Activated CD4-positive, alpha-beta T cell treated with anti-CD3 and anti-CD28 coated beads, Interleukin-10, Interleukin-2, amounts not matched to agents 100 ng/mL and 50 ng/mL, durations not matched to agents 16 hours and 8 hours (primary cell): ENCODE results near the gene P2RX2.

Experiments used
- DNase-seq: peaks from one replicate; pipeline ENCODE4 v3.0.0-alpha.2; 2020

The P2RX2 gene

DNA sequence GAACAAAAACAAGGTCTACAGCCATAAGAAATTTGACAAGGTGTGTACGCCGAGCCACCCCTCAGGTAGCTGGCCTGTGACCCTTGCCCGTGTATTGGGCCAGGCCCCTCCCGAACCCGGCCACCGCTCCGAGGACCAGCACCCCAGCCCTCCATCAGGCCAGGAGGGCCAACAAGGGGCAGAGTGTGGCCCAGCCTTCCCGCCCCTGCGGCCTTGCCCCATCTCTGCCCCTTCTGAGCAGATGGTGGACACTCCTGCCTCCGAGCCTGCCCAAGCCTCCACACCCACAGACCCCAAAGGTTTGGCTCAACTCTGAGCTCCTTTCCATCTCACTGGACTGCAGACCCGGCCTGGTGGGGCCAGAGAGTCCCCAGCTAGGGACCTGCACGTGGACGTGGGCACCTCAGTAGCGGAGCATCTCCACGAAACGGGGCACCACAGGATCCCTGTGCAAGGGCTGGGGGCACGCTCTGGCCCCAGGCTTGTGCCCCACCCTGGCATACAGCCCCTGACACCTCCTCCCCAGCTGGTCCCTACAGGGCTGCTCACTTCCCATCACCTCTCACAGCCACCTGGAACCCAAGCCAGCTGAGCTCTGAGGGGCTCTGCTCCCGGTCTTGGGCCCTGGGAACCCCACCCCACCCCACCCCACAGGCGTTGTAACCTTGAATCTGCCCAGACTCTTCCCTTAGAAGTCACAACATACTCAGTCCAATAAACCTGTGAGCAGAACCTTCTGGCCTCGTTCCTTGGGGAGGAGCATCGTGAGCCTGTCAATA is 3.3 kb downstream of the P2RX2 start:
- DNase-seq: no peak

DNA sequence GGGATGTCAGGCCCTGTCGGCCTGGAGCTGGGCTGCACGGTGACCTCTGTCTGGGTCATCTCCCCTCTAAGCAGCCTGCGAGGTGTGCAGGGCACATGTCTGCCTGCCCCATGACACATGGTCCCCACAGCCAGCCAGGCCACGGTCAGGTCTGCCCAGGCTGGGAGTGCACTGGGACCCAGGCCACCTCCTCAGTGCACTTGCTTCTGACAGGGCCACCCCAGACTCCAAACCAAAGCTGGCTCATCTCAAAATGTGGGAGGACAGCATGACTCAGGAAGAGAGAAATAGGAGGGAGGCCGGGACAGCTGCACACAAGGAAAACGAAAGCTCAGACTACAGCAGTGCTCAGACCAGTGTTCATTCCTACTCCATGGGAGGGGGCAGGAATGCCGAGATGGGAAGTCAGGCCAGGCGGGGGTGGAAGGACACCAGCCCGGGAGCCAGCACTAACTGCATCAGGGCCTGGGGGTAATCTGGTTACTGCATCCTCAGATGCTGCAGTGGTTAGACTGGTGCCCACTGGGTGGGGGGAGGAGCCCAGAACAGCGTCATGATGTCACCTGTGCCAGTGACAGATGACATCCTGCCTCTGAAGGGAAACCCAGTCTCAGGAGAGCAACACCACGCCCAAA is 4.0 kb downstream of the P2RX2 start:
- DNase-seq: peak; percentile 21

DNA sequence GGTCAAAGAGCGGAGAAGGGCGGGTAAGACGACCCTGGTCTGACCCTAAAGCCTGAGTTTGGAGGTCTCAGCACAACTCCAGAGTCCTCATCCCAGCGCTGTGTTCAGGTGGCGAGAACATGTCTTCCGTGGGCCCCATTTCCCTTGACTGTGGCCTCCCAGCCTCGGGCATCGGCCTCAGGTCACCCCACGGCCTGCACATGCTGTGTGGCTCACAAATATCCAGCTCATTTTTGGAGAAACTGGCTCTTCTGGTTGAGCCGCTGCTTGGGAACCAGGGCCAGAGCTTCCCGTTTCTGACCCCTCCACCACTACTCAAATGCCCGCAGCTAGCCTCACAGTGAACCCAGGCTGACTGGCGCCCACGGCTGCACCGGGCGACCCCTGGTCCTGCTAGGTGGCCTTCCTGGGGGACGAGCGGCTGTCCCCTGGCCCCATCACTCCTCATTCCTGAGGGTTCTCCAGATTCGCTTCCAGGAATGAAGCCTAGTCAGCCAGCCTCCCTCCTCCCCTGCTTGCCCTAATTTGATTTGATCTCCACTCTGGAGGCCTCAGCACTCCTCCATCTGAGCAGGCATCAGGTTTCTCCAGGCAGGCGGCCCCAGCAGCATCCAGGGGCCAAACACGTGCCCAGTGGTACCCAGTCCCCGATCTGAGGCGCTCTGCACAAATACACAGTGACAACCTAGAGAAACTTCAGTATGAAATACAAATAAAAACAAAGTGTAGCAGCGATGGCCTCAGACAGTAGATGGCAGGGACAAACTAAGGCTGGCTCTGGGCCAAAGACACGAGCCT is 4.7 kb downstream of the P2RX2 start:
- no peak for DNase-seq

DNA sequence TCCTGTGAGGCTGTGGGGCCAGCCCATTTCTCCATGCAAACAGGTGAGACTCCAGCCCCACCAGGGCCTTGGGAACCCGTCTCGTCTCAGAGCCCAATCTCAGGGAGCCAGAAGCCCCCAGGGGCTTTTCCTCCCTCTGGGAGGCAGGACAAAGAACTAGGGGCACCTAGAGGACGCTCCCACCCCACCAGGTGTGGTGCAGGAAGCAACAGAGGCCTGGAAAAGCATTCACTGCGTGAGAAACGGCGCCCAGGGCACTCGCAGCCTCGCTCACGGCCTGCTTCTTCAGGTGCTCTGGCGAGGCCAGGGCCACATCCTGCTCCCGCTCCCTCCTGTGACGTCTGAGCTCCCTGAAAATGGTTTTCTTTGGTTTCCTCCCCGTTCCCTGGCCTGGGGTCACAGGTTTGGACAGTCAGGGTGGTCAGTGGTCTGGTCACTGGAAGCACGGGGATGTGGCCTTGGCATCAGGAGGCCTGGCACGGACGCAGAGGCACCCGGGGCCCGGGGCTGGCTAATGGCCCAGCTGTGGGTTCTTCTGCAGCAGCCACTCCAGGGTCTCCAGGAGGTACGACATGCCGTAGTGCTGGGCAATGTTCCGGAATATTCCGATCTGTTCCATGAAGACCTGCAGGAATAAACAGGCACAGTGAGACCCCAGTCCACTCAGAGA is 5.7 kb downstream of the P2RX2 start:
- DNase-seq: no peak

DNA sequence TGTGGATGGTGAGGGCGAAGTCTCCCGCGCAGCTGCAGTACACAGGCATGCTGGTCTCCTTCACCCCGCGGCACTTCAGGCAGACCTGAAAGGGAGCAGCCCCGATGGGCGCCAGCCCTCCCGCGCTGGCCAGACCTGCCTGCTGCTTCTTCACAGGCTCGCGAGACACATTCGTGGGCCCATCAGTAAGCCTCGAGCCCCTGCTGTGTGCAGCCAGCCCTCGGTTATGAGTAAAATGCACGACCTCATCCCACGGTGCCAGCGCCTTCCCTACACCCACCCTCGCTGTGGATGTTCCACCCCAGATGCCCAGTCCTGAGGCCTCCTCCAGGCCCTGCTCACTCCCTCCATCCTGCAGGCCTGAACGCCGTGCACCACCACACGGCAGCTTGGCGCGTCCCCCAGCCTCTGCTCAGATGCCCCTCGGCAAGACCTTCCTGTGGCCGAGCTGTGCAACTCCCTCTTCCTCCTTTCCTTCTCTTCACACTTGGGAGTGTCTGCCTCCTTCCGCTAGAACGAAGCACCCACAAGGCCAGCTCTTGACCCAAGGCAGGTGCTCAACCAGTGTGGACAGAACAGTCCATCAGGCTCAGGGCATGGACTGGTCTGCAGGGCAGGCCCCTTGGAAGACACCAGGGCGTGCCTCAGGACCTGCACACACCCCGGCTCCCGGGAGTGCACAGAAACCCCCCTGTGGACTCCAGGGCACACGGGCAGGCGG is 6.5 kb downstream of the P2RX2 start:
- DNase-seq: no peak

DNA sequence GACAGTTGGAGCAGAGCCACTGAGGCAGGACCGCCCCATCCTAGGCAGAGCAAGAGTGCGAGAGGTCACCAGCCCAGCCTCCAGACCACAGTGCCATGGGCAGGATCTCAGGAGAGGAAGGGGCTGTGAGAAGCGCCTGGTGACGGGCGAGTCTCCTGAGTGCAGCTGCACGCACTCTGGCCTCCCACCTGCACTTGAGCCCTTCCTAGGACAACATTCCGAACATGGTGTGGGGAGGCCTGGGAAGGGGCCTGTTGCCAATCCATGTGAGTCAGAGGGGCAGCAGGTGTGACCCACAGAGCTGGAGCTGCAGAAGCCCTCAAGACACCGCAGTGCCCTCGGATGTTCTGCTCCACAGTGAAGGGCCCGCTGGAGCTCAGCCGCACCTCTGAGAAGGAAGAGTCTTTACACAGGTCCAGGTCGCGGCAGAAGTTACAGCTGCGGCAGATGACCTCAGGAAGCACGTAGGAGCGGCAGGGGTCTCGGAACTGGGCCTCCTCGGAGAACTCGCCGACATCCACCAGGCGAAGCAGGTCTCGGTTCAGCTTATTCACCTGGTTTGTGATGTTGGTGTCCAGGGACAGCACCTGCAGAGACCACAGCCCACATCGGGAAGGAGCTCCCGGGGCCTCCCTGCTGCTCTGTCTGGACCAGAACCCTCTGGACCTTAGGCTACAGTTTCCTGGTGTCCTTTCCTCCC is 7.3 kb downstream of the P2RX2 start:
- no peak for DNase-seq

DNA sequence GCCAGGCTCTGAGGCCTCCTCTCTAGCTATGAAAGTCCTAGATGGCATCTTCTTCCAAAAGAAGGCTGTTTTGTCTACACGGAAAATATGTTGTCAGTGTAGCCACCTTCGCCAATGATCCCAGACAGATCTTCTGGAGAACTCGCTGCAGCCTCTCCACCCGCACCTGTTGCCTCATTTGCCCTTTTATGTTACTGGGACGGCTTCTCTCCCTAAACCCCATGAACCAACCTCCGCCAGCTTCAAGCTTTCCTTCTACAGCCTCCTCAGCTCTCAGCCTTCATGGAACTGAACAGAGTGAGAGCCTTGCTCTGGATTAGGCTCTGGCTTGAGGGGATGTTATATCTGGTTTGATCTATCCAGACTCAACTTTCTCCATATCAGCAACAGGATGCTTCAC is 10.8 kb downstream of the P2RX2 start:
- no peak for DNase-seq

DNA sequence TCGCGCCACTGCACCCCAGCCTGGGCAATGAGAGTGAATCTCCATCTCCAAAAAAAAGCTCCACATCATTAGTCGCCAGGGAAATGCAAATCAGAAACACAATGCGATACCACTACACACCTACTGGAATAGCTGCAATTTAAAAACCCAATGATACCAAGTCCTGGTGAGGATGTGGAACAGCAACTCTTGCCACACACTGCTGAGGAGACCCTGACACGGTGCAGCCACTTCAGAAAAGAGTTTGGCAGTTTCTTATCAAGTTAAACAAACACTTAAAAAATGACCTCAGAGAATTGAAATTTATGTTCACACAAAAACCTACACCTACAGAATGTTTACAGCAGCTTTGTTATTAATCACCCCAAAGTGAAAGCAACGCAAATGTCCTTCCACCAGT is 12.1 kb downstream of the P2RX2 start:
- DNase-seq: no peak

DNA sequence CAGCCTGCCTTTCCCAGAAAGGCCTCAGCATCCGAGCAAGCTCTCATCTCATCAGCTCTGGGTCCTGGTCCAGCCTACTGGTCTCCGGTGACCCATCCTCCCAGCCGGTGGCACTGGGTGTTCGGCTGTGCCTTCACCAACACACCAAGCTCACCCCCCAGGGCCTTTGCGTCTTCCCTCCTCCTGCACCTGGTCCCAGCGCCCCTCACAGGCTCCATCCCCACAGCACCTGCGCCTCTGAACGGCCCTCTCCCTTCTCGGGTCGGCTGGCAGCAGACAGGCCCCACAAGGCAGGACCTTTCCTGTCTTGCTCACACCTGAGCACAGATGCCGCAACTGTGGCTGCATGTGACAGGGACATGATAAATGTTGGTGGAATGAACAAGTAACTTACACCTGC is 13.1 kb downstream of the P2RX2 start:
- no peak for DNase-seq

DNA sequence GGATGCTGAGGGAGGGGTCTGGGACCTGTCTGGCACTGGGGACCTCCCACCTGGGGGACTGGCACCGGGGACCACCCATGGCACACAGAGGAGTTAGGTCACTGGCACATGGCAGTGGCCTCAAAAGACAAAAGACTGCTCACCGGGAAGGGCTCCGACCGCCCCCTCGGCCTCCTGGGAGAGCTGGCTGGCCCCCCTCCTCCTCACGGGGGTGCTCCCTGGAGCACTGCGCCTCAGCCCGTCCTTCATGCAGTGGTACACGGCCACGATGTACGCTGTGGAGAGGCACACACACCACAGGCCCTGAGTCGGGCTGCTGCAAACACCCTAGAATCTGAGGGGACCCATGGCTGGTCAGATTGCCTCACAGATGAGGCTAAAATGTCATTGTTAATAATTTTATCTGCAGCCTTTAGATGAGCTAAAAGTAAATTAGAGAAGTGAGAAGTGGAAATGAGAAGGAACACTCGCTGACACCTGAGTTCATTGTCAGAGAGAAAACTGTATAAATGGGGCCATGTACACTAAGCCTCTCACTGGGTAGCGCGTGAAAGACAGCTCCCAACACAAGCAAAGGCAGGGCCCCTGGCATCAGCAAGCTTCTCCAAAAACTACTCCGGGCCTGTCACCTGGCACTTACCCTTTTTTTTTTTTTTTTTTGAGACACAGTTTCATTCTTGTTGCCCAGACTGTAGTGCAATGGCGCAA is 14.1 kb downstream of the P2RX2 start:
- no peak for DNase-seq

DNA sequence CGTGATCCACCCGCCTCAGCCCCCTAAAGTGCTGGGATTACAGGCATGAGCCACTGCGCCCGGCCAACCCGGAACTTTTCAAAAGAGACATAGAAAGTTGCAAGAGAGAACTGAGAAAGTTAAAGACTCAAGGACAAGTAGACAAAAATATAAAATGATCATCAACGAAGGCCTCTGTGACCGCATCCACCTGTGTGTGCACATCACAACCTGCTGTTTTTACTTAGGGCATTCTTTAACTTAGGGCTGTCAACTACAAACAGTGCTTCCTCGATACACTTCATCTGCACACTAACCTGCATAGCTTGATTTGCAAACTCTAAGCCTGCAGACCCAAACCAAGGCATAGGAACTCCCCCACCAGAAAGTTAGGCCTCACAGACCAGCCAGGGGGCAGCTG is 14.8 kb downstream of the P2RX2 start:
- no peak for DNase-seq

DNA sequence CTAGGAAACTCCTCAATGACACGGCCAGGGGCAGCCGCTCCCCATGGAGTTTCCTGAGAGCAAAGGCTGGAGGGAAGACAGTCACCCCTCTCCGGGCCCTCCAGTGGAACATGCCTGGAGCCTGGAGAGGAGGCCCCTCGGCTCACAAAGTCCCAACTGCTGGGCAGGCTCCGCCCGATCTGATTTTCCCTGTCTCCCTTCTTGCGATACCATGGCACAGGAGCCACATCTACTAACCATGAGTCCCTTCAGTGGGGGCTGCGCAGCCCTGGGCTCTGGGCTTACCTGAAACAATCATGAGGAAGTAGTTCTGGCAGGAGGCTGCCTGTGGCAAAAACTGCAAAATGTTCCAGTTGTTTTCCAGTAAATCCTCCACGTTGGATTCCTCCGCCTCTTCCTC is 15.3 kb downstream of the P2RX2 start:
- no peak for DNase-seq

DNA sequence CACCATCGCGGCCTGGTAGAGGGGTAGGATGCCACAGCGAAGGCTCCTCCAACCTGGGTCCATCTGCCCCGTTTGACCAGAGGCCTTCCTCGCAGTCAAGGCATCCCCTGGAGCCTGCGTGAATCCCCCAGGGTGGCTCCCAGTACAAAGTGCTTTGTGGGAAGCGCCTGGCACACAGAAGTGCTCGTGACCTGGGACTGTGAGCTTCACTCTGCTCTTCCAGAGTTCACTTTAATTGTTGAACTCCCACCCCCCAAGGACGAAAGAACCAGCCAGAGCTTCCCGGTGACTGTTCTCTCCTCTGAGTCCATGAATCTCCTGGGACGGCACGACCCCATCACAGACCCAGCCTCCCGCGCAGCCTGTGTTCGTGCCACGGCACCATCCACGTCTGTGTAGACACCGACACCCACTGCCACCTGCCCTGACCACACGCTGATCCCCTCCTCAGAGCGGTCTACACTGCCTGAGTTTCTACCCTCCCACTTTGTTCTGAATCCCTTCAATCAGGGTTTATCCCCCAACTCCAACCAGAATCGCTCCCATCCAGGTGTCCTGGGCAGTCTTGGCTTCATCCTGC is 15.9 kb downstream of the P2RX2 start:
- no peak for DNase-seq

DNA sequence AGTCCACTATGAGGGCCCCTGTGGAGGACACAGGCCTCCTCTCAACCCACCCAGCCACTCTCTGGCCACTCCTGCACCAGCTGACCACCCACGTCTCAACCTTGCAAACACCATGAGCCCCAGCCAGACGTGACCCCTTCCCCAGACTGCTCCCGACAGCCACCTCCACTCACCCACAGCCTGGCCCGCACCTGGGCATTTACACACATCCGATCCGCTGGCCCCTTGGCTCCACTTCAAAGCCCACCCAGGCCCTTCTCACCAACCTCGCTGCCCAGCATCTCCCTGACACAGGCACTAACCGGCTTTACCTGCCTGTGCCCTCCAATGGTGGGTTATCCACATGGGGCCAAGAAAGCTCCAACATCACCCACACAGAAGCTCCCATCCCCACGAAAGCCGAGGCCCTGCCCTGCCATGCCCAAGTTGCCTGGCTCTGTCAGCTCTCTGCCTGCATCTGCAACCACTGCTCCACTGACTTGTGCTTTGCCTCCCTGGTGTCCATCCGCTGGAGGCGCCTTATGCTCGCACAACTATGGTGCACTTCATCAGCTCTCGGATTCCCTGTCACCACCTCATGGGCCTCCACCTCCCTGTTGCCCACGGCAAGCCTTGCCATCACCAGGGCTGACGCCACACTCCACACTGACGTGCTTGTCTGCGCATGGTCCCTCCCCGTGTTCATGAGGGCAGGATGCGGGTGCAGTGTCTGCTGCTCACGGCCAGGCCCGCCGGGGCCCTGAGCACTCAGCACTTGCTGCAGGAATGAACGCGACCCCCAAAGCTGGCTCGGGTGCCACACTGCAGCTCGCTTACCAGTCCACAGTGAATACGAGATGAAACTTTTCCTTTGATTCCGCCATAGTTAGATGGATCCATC is 16.7 kb downstream of the P2RX2 start:
- DNase-seq: no peak

DNA sequence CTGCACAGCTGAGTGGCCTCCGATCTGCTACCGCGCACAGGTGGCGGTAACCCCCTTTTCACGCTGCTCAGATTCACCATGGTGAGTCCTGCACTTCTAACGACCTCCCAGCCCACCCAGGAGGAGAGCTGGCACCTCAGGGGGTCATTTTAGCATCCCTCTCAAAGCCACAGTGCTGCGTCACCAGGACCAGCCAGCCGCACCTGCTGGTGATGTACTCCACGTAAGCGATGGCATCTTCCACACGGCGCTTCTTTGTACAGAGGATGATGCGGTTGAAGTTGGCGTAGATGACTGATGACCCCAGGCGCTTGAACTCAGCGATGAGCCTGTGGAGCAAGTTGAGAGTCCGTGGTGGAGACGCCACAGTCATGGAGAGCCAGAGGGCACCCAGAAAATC is 19.2 kb downstream of the P2RX2 start:
- DNase-seq: no peak

DNA sequence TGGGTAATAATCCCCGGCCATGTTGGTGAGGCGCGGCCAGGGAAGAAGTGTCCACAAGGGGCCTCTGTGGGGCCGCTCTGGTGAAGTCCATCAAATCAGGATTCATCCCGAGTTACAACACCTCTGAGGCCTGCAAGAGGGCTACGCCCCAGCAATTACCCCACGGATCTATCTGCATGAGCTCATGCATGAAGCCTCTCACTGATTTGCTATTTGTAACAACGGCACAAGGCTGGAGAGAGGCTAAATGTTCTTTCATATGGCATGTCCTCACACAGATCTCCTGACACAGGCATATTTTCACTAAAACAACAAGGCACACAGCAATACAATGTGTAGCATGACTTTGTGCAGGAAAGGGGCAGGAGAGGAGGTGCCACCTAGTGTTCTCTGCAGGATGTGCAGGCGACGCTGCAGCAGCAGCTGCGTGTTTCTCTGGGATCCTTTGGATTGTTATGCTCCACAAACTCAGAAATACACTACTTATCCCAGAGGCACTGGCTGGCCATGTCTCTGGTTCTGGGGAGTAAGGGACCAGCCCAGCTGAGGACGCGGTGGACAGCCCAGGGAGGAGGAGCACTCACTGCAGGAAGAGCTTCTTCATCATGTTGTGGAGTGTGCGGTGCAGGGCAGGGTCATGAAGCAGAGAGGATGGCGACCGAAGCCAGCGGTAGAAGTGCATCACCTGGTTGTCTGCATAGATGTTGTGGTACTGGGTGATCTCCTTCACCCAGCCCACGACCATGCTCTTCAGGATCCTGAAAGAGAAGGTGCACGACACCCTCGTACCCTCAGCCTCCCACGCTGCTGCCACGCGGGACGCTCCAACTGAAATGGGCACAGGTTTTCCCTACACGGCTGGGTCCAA is 20.2 kb downstream of the P2RX2 start:
- peak; percentile 24 for DNase-seq

DNA sequence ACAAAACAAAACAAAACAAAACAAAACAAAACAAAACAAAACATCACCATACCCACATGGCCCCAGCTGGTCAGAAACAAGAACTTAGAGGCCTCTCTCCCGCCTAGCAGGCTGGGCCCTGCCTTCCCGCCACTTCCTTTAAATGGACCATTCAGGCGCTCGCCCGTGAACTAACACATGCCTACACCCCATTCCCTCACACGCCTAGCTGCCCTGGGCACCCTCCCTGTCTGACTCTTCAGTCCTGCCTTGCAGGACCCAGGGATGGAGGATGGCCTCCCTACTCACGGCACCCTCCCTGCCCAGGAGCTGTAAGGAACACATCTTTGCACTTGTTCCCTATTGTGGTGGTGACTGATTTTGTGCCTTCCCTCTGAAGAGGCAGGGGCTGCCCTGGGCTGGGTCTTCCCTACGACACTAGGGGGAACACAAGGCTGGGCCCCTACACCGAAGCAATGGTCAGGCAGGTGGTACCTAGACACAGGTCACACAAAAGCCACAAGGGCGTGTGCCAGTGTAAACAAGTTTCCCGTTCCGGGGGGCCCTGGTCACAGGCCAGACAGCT is 21.5 kb downstream of the P2RX2 start:
- DNase-seq: no peak

DNA sequence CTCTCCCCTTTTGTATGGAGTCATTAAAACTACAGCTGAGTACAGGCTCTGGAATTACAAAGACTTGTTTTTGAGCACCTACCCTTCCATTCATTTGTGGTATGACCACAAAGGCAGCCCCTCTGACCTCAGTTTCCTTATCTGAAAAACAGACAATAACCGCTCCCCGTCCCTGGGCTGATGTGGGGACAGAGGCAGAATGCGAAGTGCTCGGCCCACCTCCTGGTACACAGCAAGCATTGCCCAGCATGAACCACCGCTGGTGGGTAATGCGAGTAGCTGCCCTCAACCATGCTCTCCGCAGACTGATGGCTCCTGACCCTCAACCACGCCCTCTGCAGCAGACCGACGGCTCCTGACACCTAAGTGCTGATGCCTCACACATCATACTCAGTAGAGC is 22.4 kb downstream of the P2RX2 start:
- DNase-seq: no peak
